ENCODE measurements around the gene SHANK1.
"Not testable (repeated sequence)": the region's sequence is repeated elsewhere in the genome, so short reads cannot be mapped to it uniquely, and the experiment has no call there.

- TF ChIP-seq CTCF (tag by site-specific recombination; IDR thresholded peaks at IDR 0.05); ZNF311 (tag by site-specific recombination; IDR thresholded peaks at IDR 0.05; ENCODE audit: borderline replicate concordance); ZSCAN18 (tag by site-specific recombination; IDR thresholded peaks at IDR 0.05); ZNF274 (IDR thresholded peaks at IDR 0.05; ENCODE audit: low read length); ZNF274 (tag by site-specific recombination; IDR thresholded peaks at IDR 0.05; ENCODE audit: borderline replicate concordance); HOXD13 (CRISPR knock-in tag; IDR thresholded peaks at IDR 0.05; ENCODE audit: borderline replicate concordance); MZF1 (tag by site-specific recombination; IDR thresholded peaks at IDR 0.05; ENCODE audit: borderline replicate concordance); ZNF174 (tag by site-specific recombination; IDR thresholded peaks at IDR 0.05); RBAK (tag by site-specific recombination; IDR thresholded peaks at IDR 0.05); ZNF114 (tag by site-specific recombination; IDR thresholded peaks at IDR 0.05); ZNF701 (tag by site-specific recombination; IDR thresholded peaks at IDR 0.05); ZBTB11 (tag by site-specific recombination; conservative IDR thresholded peaks at IDR 0.05; ENCODE audit: low read depth); ZNF707 (tag by site-specific recombination; IDR thresholded peaks at IDR 0.05); KLF16 (tag by site-specific recombination; IDR thresholded peaks at IDR 0.05); ZNF121 (tag by site-specific recombination; IDR thresholded peaks at IDR 0.05): not testable (repeated sequence)
Measured at GRCh38 chr19:50612504-50613404, 106.8 kb downstream of the SHANK1 start.
